Inflammatory macrophage treated with lipopolysaccharide for 4 hours (primary cell): ENCODE results near the gene SH3BGRL3.
"Not testable (repeated sequence)": the region's sequence is repeated elsewhere in the genome, so short reads cannot be mapped to it uniquely, and the experiment has no call there.

Source experiments
- DNase-seq: peaks from one replicate; pipeline ENCODE4 v3.0.0-alpha.2; 2020

The SH3BGRL3 gene

GRCh38 chr1:26291939-26292338 lies 12.1 kb downstream of the SH3BGRL3 start:
- DNase-seq, result no peak

GRCh38 chr1:26292735-26293134 lies 12.8 kb downstream of the SH3BGRL3 start:
- DNase-seq, result not testable (repeated sequence)

GRCh38 chr1:26293911-26294463 lies 14.1 kb downstream of the SH3BGRL3 start:
- no peak for DNase-seq

GRCh38 chr1:26295194-26296138 lies 15.6 kb downstream of the SH3BGRL3 start:
- DNase-seq, result no peak

GRCh38 chr1:26296340-26297056 lies 16.6 kb downstream of the SH3BGRL3 start:
- DNase-seq, result no peak

- no peak for DNase-seq
Measured at GRCh38 chr1:26297057-26297790, 17.3 kb downstream of the SH3BGRL3 start.

GRCh38 chr1:26297791-26298124 lies 17.9 kb downstream of the SH3BGRL3 start:
- no peak for DNase-seq

- no peak for DNase-seq
Measured at GRCh38 chr1:26300578-26301275, 20.8 kb downstream of the SH3BGRL3 start.

- DNase-seq, result peak; percentile 22
Measured at GRCh38 chr1:26302733-26303405, 23.0 kb downstream of the SH3BGRL3 start.

GRCh38 chr1:26305667-26306289 lies 25.9 kb downstream of the SH3BGRL3 start:
- DNase-seq, result peak; percentile 55

GRCh38 chr1:26306290-26307229 lies 26.7 kb downstream of the SH3BGRL3 start, which contains the start of gene UBXN11:
Gene UBXN11, minus strand, starts transcription at chr1:26306636. Its CDS starts 3,753 bp downstream, at chr1:26302883.
- DNase-seq, result peak; percentile 96

- DNase-seq, result no peak
Measured at GRCh38 chr1:26307363-26307781, 27.5 kb downstream of the SH3BGRL3 start.

- peak; percentile 49 for DNase-seq
Measured at GRCh38 chr1:26307966-26308899, 28.3 kb downstream of the SH3BGRL3 start.

GRCh38 chr1:26314501-26314900 lies 34.6 kb downstream of the SH3BGRL3 start:
- DNase-seq, result peak; percentile 38

- no peak for DNase-seq
Measured at GRCh38 chr1:26315874-26316850, 36.3 kb downstream of the SH3BGRL3 start.

GRCh38 chr1:26317146-26317545 lies 37.3 kb downstream of the SH3BGRL3 start:
- DNase-seq, result peak; percentile 43

GRCh38 chr1:26317612-26318337 lies 37.9 kb downstream of the SH3BGRL3 start, which contains the start of gene CD52:
Gene CD52, plus strand, starts transcription at chr1:26317958. Its CDS starts 60 bp downstream, at chr1:26318018.
- no peak for DNase-seq
